CD4-positive, alpha-beta T cell treated with Interleukin-15 for 1 hour (primary cell): ENCODE results near the gene SAE1.
A peak's percentile ranks its signal among the peaks of the same experiment; 100 is the strongest.

Experiments
- DNase-seq: peaks from one replicate; pipeline ENCODE4 v3.0.0-alpha.2; 2020

The SAE1 gene

DNA sequence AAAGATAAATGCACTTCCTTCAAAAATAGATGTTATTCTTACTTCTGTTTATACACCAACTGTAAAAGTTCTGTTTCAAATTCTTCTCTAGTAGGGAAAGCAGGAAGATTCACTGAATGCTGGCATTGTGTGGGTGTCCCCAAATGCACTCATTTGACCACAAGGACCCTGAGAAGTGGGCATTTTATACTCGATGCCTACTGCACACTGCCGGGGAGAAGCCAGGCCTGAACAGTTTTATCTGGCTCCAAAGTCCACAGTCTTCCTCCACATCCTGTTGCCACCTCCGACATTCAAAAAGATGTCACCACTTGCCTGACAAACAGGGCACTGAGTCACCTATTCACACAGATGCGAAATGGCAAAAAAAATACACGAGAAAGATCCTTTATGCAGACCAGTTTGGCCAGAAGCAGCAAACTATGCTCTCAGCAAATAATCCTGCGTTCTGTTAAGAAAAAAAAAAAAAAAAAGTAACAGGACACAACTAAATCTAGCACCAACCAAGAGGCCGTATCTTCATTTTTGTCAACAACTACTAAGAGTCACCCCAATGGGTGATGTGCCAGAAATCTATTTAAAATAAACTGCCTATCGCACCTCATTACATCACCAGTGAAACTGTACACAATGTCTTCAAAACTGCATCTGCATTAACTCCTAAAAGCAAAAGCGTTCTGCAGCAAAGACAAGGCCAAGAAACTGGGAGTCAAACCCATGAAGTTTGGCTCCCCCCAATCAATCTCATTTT is 23.3 kb upstream of the SAE1 start:
- no peak for DNase-seq

DNA sequence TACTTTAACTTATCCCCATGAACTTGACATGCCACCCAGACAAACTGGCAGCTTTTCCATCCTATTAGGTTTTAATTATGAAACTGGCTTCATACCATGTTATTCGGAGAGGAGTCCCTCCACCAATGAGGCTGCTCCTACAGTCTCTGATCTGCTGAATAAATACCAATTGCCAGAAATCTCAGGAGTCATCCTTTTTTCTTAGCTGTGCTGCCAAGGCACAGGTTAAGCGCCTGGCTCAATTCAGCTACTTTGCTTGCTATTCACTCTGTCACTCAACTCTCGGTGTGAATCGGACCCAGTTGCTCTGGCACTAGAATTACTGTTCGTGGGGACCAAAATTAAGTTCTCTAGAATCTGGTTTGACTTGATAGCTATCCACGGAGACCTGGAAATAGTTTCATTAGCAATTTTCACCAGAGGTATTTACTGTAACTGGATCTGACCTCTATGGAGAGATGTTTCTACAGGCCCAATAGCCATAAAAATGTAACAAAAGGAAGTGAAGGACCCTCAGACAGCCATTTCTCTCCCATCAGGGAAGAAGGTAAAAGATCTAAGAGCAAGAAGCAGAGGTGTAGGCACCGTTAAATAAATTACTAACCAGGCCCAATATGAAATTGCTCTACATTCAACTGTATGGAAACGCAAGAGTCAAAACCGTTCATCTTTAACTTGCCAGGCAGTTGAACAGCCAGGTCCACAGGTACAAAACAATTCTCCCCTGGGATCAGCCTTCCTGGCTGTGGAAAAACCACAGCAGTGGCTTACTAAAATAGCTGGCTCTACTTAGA is 22.5 kb upstream of the SAE1 start:
- DNase-seq = no peak

DNA sequence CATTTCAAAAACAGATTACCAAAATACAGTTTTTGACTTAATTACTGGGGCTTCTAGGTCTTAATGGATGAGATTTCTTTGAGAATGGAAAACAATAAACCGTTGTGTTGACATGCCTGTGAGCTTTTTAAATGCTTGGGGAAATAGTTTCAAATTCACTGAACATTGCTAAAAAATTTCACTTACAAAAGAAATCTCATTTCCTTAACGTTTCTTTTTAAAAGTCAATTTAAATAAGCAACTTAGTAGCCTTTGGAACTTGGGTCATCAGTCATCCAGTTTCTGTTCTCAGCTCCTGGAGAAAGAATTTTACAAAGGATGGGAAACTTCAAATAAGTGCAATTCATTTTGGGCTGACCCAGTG is 21.5 kb upstream of the SAE1 start:
- no peak for DNase-seq

DNA sequence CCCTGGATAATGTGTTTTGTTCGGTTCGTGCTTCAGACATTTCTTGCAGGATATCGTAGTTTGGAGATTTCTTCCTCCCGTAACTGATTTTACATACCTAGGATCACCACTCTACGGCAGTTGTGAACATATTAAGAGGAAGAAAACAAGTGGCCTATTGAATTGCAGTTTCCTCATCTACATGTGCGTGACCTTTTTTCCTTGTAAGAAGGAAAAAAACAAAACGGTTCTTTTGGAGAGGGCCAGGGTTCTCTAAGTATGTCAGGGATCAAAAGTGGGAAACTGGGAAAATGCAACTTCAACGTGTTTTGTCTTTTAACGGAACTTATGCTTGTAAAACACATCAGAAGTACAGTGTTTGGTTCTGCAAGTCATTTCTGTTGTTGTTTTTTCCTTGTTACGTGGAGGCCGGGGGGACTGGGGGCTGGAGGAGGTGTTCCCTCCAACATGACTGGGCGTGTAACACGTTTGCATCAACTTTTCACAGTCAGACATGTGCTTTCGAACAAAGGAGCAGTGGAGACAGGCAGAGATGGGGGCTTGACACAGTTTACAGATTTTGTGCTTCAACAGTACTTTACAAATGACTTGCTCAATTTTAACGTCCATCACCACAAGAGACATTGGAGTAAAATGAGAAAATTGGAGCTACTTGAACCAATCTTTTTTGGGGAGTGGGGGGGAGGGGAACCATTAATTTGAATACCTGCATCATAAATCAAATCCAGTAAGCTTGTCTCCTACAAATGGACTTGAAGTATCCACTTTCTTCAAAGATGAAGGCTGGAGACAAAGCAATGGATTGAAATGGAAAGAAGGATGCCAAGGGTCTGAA is 20.9 kb upstream of the SAE1 start:
- DNase-seq = peak; percentile 63

DNA sequence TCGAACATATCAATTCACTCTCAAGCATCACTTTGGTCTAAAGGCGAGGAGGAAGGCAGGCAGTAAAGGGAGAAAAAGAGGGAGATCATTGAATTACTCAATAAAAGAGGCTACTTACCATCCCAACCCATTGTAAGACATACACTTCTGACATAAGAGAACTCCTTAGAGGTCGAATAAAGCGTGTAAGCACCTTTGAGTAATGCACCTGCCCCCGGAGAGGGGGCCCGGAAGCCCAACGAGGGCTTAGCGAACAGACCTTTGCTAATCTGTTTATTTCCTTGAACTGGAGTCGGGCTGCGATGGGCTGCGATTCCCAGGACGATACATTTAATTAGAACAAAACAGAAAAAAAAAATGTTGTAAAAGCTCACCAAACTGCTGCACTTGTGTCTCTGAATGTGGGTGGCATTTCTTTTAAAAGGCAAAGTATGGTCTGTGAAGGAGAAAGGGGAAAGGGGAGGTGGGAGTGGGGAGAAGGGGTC is 20.1 kb upstream of the SAE1 start:
- DNase-seq = peak; percentile 66

DNA sequence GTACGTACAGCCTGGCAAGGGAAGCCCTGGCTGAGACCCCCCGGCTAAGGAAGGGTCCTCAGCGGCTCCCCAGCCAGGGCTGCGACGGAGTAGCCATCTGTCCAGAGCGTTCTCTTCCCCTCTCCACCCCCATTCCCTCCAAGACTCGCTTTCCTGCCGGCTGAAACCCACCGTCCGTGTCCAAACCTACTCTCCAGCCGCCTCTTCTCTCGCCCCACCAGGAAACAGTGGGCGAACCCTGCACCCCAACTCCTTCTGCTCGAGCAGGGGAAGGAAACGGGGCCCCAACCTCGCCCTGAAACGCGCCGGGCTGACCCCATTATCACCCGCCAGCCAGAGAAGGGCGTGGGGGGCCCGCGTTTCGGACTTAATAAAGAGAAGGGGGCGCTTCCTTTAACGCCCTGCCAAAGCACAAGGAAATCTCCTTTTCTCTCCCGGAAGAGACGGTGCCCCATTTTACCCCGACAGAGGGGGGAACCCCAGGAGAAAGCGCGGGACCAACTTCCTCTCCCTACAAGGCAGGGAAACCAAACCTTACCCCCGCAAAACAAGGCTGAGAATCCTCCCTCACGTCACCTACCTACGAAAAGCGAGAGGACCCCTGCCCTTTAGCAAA is 19.5 kb upstream of the SAE1 start:
- DNase-seq = peak; percentile 66

DNA sequence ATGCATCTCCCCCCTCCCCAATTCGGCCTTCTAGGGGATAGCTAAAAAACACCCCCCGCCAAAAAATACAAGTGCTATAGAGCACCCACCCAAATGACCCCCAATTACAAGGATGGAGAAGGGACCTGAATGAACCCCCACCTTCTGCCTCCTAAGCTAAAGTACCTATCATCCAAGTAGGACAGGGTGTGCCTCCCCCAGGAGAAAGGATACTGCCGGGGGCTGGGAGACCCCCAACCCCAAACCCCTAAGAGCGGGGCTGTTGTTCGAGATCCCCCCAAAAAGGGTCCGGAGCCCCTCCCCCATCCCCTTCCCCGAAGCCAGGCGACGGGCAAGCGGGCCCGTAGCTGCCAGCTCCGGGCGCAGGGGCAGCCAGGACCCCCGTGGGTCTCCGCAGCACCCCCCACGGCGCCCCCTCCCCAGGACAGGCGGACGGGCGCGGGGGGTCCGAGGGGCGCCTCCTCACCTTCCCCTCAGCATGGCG is 18.9 kb upstream of the SAE1 start:
- DNase-seq = no peak

DNA sequence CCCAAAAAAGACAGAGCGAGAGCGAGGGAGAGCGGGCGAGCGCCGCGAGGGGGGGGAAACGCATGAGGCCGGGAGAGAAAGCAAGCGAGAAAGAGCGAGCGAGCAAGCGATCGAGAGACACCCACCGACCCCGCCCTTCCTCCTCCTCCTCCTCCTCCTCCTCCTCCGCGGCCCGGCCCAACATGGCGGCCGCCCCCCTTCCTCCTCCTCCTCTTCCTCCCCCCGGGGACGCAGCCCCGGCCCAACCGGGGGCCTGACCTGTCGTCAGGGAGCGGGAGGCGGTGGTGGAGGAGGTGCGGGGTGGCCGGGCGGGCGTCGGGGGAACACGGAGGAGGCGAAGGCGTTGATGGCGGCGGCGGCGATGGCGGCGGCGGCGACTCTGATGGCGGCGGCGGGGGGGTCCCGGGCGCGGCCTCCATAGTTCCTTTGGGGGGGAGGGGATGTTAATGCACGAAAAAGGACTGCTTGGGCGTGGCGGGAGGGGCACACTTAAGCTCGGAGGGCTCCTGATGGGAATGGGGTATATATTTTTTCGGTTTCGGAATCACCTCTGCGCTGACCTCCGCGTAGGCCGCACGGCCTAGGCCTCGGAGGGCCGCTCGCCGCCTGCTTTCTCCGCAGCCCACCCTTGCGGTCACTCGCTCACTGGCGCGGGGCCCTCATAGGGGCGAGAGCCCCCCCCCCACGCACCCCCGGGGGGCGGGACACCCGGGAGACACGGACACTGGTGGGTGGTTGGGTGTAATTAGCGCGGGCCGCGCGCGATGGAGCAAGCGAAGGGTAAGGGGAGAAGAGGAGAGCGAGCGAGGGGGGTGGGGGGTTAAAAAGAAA is 18.3 kb upstream of the SAE1 start:
- peak; percentile 95 for DNase-seq

DNA sequence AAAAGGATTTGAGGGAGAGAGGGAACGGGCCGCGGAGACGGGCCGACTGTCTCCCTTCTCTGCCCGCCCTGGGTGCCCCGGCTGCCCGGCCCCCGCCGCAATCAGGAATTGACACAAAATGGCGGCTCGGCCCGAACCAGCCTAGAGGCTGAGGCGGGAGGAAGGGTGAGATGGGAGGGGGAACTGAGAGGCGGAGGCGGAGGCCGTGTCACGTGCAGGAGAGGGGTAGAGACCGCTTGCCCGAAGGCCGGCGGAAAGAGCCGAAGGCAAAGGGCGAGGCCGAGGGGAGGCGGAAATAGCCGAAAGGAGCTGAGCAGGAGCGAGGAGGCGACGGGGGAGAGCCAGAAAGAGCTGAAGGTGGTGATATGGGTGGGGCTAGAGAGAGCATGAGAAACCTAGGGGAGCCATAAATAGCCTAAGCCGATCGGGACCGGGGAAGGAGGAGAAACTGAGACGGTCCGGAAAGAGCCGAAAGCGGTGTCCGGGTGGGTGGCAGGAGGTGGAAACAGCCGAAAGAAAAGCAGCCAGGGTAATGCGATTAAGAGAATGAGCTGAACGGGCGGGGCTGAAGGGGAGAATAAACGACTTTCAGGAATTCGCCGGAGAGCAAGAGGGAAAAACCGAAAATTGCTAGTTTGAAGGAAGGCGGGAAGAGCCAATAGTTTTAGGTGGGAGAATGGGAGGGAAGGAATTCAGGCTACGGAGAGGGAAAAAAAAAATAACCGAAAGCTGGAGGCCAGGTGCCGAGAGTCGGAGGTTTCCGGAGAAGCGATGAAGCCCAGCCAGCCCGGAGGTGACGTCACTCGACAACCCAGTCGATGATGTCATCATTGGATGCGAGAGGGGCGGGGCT is 17.4 kb upstream of the SAE1 start, which contains the start of gene ZC3H4:
ZC3H4 (minus strand) TSS at position 780 of the 853 bp plus-strand sequence. CDS start 1,192 bp downstream, outside the sequence.
- peak; percentile 100 for DNase-seq

DNA sequence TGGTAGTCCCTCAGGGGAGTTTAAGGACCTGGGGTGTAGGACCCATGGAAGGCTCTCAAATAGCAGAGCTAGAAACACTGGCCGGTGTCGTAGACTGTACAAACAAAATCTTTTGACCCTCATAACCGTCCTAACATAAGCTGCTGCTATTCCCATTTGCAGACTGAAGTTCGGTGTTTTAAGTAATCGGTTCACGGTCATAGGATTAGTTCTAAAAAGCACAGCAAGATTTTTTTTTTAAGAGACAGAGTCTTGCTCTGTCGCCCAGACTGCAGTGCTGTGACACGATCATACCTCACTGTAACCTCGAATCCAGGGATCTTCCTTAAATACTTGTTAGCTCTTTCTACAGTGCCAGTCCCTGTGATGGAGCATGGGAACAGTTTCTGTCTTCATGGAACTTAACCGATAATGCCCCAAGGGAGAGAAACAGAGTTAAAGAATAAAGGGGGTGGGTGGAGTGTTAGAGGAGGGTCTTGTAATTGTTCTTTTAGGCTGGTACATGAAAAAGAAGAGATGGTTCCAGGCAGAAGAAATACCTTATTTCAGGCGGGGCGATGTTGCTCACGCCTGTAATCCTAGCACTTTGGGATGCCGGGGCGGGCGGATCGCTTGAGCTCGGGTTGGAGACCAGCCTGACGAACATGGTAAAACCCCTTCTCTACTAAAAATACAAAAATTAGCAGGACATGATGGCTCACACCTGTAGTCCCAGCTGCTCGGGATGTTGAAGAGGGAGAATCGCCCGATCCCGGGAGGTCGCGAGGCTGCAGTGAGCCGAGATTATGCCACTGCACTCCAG is 16.6 kb upstream of the SAE1 start:
- no peak for DNase-seq

DNA sequence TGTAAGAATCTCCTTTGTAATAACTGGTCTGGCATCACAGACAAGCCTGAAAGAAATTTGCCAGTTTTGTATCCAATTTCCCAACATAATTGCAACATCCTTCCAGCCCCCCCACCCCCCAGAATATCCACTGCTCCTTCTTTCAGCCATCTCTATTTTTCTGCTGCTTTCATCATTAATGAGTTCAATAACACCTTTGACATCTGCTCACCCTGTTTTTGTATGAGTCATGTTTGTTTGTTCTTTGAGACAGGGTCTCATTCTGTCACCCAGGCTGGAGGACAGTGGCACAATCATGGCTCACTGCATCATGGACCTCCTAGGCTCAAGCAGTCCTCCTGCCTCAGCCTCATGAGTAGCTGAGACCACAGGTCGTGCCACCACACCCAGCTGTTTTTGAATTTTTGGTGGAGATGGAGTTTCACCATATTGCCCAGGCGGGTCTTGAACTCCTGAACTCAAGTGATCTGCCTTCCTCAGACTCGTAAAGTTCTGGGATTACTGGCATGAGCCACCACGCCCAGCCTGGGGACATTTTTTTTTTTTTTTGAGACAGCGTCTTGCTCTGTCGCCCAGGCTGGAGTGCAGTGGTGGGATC is 10.1 kb upstream of the SAE1 start:
- DNase-seq = no peak

DNA sequence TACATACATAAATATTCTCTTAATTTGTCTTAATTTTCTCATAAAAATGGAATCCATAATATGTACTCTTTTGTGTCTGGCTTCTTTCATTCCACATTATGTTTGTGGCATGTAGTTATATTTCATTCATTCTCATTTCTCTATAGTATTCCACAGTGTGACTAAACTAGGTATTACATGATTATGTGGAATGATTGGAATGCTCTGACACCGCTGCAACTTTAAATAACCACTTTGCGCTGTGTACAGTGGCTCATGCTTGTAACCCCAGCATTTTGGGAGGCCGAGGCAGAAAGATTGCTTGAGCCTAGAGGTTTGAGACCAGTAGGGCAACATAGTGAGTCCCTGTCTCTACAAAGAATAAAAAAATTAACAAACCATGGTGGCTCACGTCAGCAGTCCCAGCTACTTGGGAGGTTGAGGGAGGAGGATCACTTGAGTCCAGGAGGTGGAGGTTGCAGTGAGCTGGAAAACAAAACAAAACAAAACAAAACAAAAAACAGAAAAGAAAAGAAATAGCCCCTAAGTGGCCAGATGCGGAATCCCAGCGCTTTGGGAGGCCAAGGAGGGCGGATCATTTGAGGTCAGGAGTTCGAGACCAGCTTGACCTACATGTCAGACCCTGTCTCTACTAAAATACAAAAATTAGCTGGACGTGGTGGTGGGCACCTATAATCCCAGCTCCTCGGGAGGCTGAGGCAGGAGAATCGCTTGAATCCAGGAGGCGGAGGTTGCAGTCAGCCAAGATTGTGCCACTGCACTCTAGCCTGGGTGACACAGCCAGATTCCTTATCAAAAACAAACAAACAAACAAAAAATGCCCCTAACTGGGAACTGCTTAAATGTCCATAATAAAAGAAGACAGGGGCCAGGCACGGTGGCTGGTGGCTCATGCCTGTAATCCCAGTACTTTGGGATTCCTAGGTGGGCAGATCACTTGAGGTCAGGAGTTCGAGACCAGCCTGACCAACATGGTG is 8.0 kb upstream of the SAE1 start:
- DNase-seq = no peak

DNA sequence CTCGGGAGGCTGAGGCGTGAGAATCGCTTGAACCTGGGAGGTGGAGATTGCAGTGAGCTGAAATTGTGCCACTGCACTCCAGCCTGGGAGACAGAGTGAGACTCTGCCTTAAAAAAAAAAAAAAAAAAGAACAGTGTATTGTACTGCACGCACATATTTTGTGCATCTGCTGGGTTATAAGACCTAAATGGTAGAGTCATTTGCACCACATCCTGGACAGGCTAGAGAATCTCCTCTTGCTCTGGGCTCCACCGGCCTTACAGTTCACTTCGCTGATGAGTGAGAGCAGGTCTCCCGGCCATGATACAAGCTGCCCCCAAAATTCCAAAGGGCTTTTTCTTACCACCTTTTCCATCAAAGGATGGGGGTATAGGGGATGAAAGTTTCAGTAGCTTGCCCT is 7.2 kb upstream of the SAE1 start:
- no peak for DNase-seq

DNA sequence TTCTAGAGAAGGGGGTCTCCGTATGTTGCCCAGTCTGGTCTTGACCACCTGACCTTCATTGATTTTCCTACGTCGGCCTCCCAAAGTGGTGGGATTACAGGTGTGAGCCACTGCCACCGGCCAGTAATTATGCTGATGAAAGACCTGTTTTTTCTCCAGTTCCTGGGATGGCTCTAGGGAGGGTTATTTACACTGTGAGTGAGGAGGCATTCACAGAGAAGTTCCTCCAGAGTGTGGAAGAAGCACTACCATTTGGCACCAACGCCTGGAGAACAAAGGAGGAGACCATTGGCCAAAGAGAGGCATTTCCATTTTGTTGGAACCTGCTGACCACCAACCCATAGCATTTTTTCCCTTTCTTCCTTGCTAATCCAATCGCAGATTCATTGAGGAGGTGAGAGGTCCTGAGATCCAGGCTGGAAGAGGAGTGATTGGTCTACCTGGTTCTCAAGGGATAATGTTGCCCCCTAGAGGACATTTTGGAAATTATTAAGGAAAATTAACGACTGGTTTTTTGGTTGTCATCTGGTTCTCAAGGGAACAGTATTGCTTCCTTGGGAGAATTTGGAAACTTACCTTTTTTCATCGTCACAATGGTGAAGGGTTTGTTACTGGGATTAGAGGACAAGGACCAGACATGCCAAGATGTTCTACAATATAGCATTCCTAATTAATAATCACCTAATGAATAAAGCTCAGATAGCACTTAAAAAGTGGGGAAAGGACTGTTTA is 5.5 kb upstream of the SAE1 start:
- DNase-seq = no peak

DNA sequence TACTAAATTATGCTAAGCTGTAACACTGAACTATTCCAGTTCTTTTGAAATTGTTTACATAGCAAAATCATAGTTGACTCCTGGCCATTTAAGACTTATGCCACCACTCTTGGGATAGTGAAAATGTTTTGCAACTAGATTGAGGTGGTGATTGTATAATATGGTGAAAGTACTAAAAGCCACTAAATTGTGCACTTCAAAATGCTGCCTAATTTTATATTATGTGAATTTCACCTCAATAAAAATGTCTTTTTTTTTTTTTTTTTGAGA is 5.0 kb upstream of the SAE1 start:
- no peak for DNase-seq

DNA sequence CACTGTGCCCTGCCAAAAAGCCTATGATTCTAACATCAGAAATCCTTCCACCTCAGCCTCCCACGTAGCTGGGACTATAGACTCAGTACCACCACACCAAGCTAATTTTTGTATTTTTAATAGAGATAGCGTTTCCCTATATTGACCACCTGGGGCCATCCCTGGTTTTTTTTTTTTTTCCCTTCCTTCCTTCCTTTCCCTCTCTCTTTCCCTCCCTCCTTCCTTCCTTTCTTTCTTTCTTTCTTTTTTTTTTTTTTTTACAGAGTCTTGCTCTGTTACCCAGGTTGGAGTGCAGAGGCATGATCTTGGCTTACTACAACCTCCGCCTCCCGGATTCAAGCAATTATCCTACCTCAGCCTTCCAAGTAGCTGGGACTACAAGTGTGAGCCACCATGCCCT is 1.1 kb upstream of the SAE1 start:
- DNase-seq = no peak

DNA sequence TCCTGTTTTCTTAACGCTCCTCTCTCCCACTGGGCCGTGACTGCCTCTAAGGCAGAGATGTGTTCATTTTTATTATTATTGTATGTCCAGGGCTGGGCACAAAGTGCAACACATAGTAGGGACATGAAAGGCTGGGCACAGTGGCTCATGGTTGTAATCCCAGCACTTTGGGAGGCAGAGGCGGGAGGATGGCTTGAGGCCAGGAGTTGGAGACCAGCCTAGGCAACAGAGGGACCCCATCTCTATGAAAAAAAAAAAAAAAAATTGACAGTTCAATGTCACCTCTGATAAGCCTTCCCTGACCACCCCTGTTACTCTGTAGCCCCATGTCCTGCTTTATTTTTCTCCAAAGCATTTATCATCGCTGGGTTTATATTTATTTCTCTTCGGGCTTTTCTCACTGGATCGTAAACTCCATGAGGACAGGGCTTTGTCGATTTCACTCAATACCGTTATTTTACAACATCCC is 481 bp upstream of the SAE1 start:
- no peak for DNase-seq
